GM18909 (cell line): Measurements from ENCODE around the gene ZNF624.

Experiments used
- ATAC-seq: cut with Tn5 transposase; IDR thresholded peaks from one replicate; pipeline ENCODE4 v1.9.1; 2021; ENCODE audit warnings: mild to moderate bottlenecking; ENCODE audit not compliant: unreplicated experiment, poor library complexity

The ZNF624 gene

GRCh38 chr17:16599537-16599936 lies 54.1 kb downstream of the ZNF624 start:
- ATAC-seq, result no peak

- ATAC-seq, result no peak
These were observed 60.1 kb downstream of the ZNF624 start for GRCh38 chr17:16593356-16594102.

- peak; percentile 87 for ATAC-seq
These were observed 64.3 kb downstream of the ZNF624 start for GRCh38 chr17:16589097-16589969.

- no peak for ATAC-seq
These were observed 67.9 kb downstream of the ZNF624 start for GRCh38 chr17:16585796-16586195.

GRCh38 chr17:16584273-16584995 lies 69.2 kb downstream of the ZNF624 start:
- ATAC-seq, result no peak

- no peak for ATAC-seq
These were observed 69.9 kb downstream of the ZNF624 start for GRCh38 chr17:16583781-16584180.

GRCh38 chr17:16573466-16573865 lies 80.2 kb downstream of the ZNF624 start:
- ATAC-seq, result no peak
